Measurements from ENCODE around the gene AGTR1. TPM values are rescaled to one million over a fixed set of nuclear protein-coding genes. Genes with fewer than 3 reads are reported as not detected.

The AGTR1 gene
- total and polyA plus RNA-seq, 2 of the 13 experiments (the other 11 are each of a cell fraction or from before 2014, with no cell fraction given): 0.64 to 1.5 TPM

DNA sequence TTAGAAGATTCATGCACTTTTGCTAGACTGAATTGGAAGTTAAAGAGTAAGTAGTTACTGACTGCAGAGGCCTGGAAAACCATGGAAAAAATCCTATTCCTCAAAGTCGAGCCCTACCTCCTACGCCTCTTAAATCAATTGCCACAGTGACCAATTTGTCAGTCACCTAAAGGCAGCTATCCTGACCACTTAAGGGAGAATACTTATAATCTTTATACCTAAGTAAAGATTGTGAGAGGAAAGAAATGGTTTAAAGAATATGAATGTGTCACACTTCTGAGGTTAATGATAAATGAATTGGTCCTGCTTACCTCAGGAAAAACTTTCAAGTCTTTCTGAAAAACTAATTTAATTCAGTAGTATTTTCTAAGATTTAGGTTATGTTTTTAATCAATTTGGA is 42.6 kb downstream of the AGTR1 start:
- Histone ChIP-seq H3K27ac (ENCODE audit: extremely low read length, insufficient read depth, low read length) (no peak overlapping the region), H3K27me3 (ENCODE audit: control insufficient read depth in 1 of 2, insufficient read depth in 2 of 2, low read length in 2 of 2) (no peaks in the 10 kb centered on the region), H3K4me2 (ENCODE audit: low read depth, low read length) (no peak overlapping the region), H3K79me2 (ENCODE audit: insufficient read depth, low read length) (no peaks in the 10 kb centered on the region), H4K20me1 (ENCODE audit: insufficient read depth, low read length) (no peaks in the 10 kb centered on the region), H3K9ac (ENCODE audit: insufficient read depth, low read depth, low read length) (no peak overlapping the region), H3K36me3 (replicated peaks in 1 of 2; ENCODE audit: control insufficient read depth in 1 of 2, insufficient read depth in 2 of 2, low read length in 2 of 2) (no peaks in the 10 kb centered on the region), H3K4me1 (ENCODE audit: insufficient read depth, low read length) (no peaks in the 10 kb centered on the region), H3K9me3 (ENCODE audit: low read length) (no peaks in the 10 kb centered on the region), H3K4me3 (replicated peaks in 1 of 3; ENCODE audit: insufficient read depth in 1 of 3, low read depth in 2 of 3, low read length in 3 of 3) (no peak overlapping the region), H2AFZ (ENCODE audit: low read length) (no peak overlapping the region)
- DNase-seq (ENCODE audit: low spot score) (no peak), FAIRE-seq (no peak), ATAC-seq (no peak)
- ChIA-PET POLR2A (no interaction called here), CTCF (ENCODE audit: low intra/inter-chr PET ratio, low total read pairs) (no interaction called here)
- intact Hi-C loops (cut with micrococcal nuclease; ENCODE audit: unreplicated experiment): no loop called here
- TF ChIP-seq EEA1 (CRISPR knock-in tag; IDR thresholded peaks at IDR 0.05; ENCODE audit: borderline replicate concordance) (no peak), ETV6 (CRISPR knock-in tag; conservative IDR thresholded peaks at IDR 0.05) (no peak), ZNF790 (CRISPR knock-in tag; IDR thresholded peaks at IDR 0.05; ENCODE audit: borderline replicate concordance) (no peak), RNF219 (CRISPR knock-in tag; IDR thresholded peaks at IDR 0.05) (no peak), PRMT3 (CRISPR knock-in tag; IDR thresholded peaks at IDR 0.05; ENCODE audit: borderline replicate concordance, low read depth) (no peak), FOXK2 (IDR thresholded peaks at IDR 0.05) (no peak), ZNF468 (CRISPR knock-in tag; IDR thresholded peaks at IDR 0.05) (no peak), TBX2 (CRISPR knock-in tag; IDR thresholded peaks at IDR 0.05; ENCODE audit: borderline replicate concordance) (no peak), XRCC5 (optimal IDR thresholded peaks at IDR 0.05; ENCODE audit: low read length) (no peak), ZNF343 (CRISPR knock-in tag; IDR thresholded peaks at IDR 0.05) (no peak)
- in situ Hi-C loops (cut with HindIII; ENCODE audit: extremely low pct_ligation_motif_present, low pct_unique_long_range_greater_than_20kb): no loop called here
- BruUV-seq (replicated peaks): no TSS peak
- 52% methylated on average over 2 of the region's 2 CpGs for WGBS (ENCODE audit: low lambda C conversion rate)
